Psoas muscle (tissue), 8 donors: ENCODE measurements around the gene FREM1. TPM values are rescaled to one million over a fixed set of nuclear protein-coding genes. Genes with fewer than 3 reads are reported as not detected.

Experiments
- ATAC-seq, 4 donors: fragments of 200-7000 bp; cut with Tn5 transposase; one replicate each; pipeline ENCODE4 v1.9.1; 2020; ENCODE audit warnings: moderate library complexity in 3 of 4, mild to moderate bottlenecking in 2 of 4
- DNase-seq, 2 donors: peaks; one replicate each; pipeline ENCODE4 v3.0.0-alpha.2; 2020
- H3K27ac ChIP-seq: fragments of 200-600 bp; one replicate; pipeline ENCODE4 v1.8.0; 2022
- H3K27me3 ChIP-seq, 3 donors: fragments of 200-600 bp in 1 of 3; one replicate each; pipeline versions ENCODE4 v1.6.1 to v1.8.0; 2013 to 2022; ENCODE audit warnings: low read length in 2 of 3, mild to moderate bottlenecking in 2 of 3, moderate library complexity in 1 of 3; ENCODE audit not compliant: insufficient read depth in 3 of 3
- H3K36me3 ChIP-seq, 2 donors: fragments of 200-600 bp in 1 of 2; one replicate each; pipeline versions ENCODE4 v1.6.1 to v1.8.0; 2013 to 2022; ENCODE audit warnings: low read depth in 1 of 2, mild to moderate bottlenecking in 1 of 2, moderate library complexity in 1 of 2; ENCODE audit not compliant: insufficient read depth in 1 of 2
- H3K4me1 ChIP-seq: fragments of 200-600 bp; one replicate; pipeline ENCODE4 v1.8.0; 2022
- H3K4me3 ChIP-seq: fragments of 200-600 bp; one replicate; pipeline ENCODE4 v1.8.0; 2022; ENCODE audit warnings: mild to moderate bottlenecking
- H3K9me3 ChIP-seq: fragments of 200-600 bp; one replicate; pipeline ENCODE4 v1.8.0; 2022
- CTCF ChIP-seq: fragments of 200-600 bp; IDR thresholded peaks from one replicate; pipeline ENCODE4 v1.8.0; 2022; ENCODE audit warnings: antibody characterized with exemption
- WGBS, 3 donors: extraction: QIAGEN DNeasy Blood & Tissue Kit; methylation state at CpG; one replicate each; pipeline versions ENCODE4 v1.1.6 to v1.1.7; 2013; 5-methylcytosine and 5-hydroxymethylcytosine counted together
- intact Hi-C, 2 donors: fragments of 100-400 bp; cut with DNase I; formaldehyde crosslinking; loops; one replicate each; pipeline versions ENCODE4 v1.11.0 to v1.14.2; 2022
- polyA plus RNA-seq, 3 donors: library from polyadenylated mRNA; stranded (reverse); fragments of 200-250 nt; gene quantifications; one replicate each; pipeline ENCODE4 v1.2.3, GENCODE V29; 2013
- total RNA-seq, 4 donors: library from RNA; stranded (reverse); fragmentation: NEBNext Ultra II Directional in 2 of 4; extraction: Animal tissue kit (Norgen Biotek cat#: 25700) in 2 of 4; gene quantifications; one replicate each; pipeline versions ENCODE4 v1.2.1 to v1.2.4, GENCODE V29; 2021 to 2023
- donor health status: healthy with polysubstance abuse.
- donor health status: DM: no; HTN: no; CAD: no; lungs with moderate emphysema.
- donor health status: Bipolar disorder and iron deficiency.
- donor health status: healthy.
- donor health status: DM: yes; HTN: yes; CAD: no.
- donor health status: DM: no; HTN: no; CAD: no.
- donor health status: DM: no; HTN: no; CAD: no.
- donor health status: DM: yes; HTN: yes; CAD: no.

The FREM1 gene
- total and polyA plus RNA-seq, 7 donors: 0.20 to 3.7 (median 0.79) TPM

DNA sequence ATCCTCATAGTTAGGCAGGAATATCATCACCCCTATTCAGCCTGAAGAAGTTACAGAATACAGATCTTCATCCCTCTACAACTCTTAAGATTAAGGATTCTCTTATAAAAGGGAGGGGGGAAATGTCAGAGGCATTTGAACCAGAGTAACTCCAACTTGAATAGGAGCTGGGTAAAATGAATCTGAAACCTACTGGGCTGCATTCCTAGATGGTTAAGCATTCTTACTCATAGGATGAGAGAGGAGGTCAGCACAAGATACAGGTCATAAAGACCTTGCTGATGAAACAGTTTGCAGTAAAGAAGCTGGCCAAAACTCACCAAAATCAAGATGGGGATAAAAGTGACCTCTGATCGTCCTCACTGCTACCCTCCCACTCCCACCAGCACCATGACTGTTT lies 14.4 kb downstream of the FREM1 start:
- Histone ChIP-seq H3K4me3 (no peak overlapping the region), H3K9me3 (no peaks in the 10 kb centered on the region), H3K27ac (no peak overlapping the region), H3K27me3 (no peaks in the 10 kb centered on the region), H3K4me1 (no peaks in the 10 kb centered on the region), H3K36me3 (no peaks in the 10 kb centered on the region)
- intact Hi-C loops: no loop called here
- WGBS, 3 donors: 74 to 92% (median 88%) methylated on average over 1 of the region's 1 CpG
- TF ChIP-seq CTCF: no peak
- DNase-seq: no peak
- no peak for ATAC-seq

GRCh38 chr9:14893280-14893679 lies 16.9 kb downstream of the FREM1 start:
- H3K27me3 ChIP-seq: no peaks in the 10 kb centered on the region
- TF ChIP-seq CTCF: no peak
- no peak overlapping the region for H3K4me3 ChIP-seq
- 96 to 100% (median 97%) methylated on average over 1 of the region's 1 CpG for WGBS, 3 donors
- no peak overlapping the region for H3K27ac ChIP-seq
- ATAC-seq (no peak), DNase-seq (no peak)
- no peaks in the 10 kb centered on the region for H3K9me3 ChIP-seq
- intact Hi-C loops: no loop called here
- H3K4me1 ChIP-seq: no peaks in the 10 kb centered on the region
- no peaks in the 10 kb centered on the region for H3K36me3 ChIP-seq

DNA sequence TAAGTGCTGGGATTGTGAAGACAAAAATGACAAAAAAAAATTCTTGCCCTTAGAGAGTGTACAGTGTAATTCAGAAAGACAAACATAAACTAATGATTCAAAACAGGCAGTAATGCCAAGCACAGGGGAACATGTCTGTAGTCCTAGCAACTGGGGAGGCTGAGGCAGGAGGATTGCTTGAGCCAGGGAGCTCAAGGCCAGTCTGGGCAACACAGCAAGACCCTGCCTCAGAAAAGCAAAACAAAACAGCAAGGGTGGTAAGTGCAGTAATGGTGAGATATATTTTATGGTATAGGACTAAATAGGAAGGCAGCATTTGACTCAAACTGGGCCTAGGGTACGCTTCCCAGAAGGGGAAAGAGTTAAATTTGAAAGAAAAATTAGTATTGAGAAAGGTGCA lies 18.9 kb downstream of the FREM1 start:
- 45 to 97% (median 95%) methylated on average over 1 of the region's 1 CpG for WGBS, 3 donors

GRCh38 chr9:14889451-14889850 lies 20.8 kb downstream of the FREM1 start:
- ATAC-seq (no peak), DNase-seq (no peak)
- no peak for TF ChIP-seq CTCF
- H3K36me3 ChIP-seq: no peaks in the 10 kb centered on the region
- no peak overlapping the region for H3K4me3 ChIP-seq
- H3K27me3 ChIP-seq: no peaks in the 10 kb centered on the region
- H3K27ac ChIP-seq: no peak overlapping the region
- no peaks in the 10 kb centered on the region for H3K4me1 ChIP-seq
- no peaks in the 10 kb centered on the region for H3K9me3 ChIP-seq
- intact Hi-C loops: no loop called here
- 67 to 80% (median 69%) methylated on average over 3 of the region's 3 CpGs for WGBS, 3 donors

More for the DNA sequence above, 18.9 kb downstream of the FREM1 start:
- ATAC-seq: no peak
- H3K4me1 ChIP-seq: no peaks in the 10 kb centered on the region
- TF ChIP-seq CTCF: no peak
- H3K27me3 ChIP-seq: no peaks in the 10 kb centered on the region
- H3K9me3 ChIP-seq: no peaks in the 10 kb centered on the region
- H3K27ac ChIP-seq: no peak overlapping the region
- no peak overlapping the region for H3K4me3 ChIP-seq
- no peaks in the 10 kb centered on the region for H3K36me3 ChIP-seq
- DNase-seq: no peak
- intact Hi-C loops: no loop called here

DNA sequence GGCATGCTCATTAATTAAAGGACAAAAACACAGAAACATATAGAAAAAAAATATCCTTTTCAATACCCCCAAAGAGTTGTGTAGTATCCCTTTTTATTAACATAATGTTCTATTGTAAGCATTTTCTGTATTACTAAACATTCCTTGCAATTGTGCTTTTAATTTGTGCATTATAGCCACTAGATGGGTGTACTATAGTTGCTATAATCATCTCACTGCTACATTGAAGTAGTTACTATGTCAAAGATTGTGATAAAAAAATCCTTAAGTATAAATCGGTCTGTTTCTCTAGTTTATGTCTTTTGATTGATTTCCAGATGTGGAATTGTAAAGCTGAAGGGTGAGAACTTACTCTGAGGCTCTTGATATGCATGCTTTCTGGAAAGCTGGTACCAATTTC lies 21.4 kb downstream of the FREM1 start:
- no peaks in the 10 kb centered on the region for H3K36me3 ChIP-seq
- no peak for TF ChIP-seq CTCF

More for the DNA sequence above, 21.4 kb downstream of the FREM1 start:
- no peak overlapping the region for H3K4me3 ChIP-seq
- no peaks in the 10 kb centered on the region for H3K9me3 ChIP-seq
- no peak overlapping the region for H3K27ac ChIP-seq
- intact Hi-C loops: no loop called here
- DNase-seq: no peak
- no peaks in the 10 kb centered on the region for H3K4me1 ChIP-seq
- WGBS, 3 donors: 54 to 65% (median 58%) methylated on average over 1 of the region's 1 CpG
- H3K27me3 ChIP-seq: no peaks in the 10 kb centered on the region
- ATAC-seq: no peak
